ENCODE results near the gene FCGBP. TPM values are rescaled to one million over a fixed set of nuclear protein-coding genes. Genes with fewer than 3 reads are reported as not detected.
A peak's percentile ranks its signal among the peaks of the same experiment; 100 is the strongest.

Gene FCGBP
- polyA plus RNA-seq, 1 donor (not counting 4 experiments of a cell fraction or from before 2014, with no cell fraction given): 0.10 TPM

DNA sequence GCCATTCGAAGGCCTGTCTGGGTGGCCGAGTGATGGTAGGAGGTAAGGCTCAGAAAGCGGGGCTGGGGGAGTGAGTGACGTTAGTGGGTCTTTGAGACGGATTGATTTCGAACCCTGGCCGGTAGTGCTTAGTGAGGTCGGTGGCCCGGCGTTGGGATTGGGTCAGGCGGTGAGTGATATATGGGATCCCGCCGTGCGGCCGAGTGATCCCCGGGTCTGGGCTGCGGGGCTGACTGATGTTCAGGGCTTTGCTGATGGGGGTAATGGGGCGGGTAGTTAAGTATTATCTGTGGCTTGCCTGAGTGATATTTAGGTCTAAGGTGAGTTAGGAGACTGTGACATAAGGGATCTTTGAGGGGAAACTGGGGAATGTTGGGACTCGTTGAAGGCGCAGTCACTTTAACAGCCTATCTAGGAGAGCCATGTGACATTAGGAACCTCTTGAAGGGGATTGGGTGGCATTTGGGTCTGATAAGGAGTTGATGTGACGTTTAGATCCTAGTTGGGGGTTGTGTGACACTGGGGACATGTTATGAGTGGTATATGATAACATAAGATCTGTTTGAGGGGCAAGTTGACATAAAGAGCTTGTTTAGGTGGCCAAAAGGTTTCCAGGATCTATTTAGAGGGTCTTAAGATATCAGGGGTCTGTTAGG is 37.1 kb upstream of the FCGBP start:
- Histone ChIP-seq H3K4me3 (ENCODE audit: control insufficient read depth in 2 of 3, extremely low read depth in 1 of 3, insufficient read depth in 2 of 3, low read depth in 1 of 3, low read length in 3 of 3) (peak overlapping the region; percentile 80 to 93 (median 90)), H3K4me1 (ENCODE audit: control insufficient read depth, extremely low read depth, insufficient read depth, low read length) (peaks cover 17% of the 10 kb centered on the region), H3K79me2 (ENCODE audit: control insufficient read depth, insufficient read depth, low read length) (peaks cover 34% of the 10 kb centered on the region), H3K36me3 (ENCODE audit: control insufficient read depth in 2 of 2, extremely low read depth in 1 of 2, insufficient read depth in 2 of 2, low read length in 2 of 2) (peaks cover 22 to 31% of the 10 kb centered on the region in 2 experiments), H3K9ac (ENCODE audit: control insufficient read depth, extremely low read depth, insufficient read depth, low read length) (peak overlapping the region; percentile 97), H4K20me1 (ENCODE audit: control insufficient read depth, extremely low read depth, insufficient read depth, low read length) (no peaks in the 10 kb centered on the region), H3K9me3 (ENCODE audit: control insufficient read depth, low read depth, low read length) (no peaks in the 10 kb centered on the region), H2AFZ (ENCODE audit: control insufficient read depth, low read length) (peak overlapping the region; percentile 12), H3K27ac (ENCODE audit: control insufficient read depth, insufficient read depth, low read length) (peak overlapping the region; percentile 92), H3K4me2 (ENCODE audit: control insufficient read depth, extremely low read depth, insufficient read depth, low read depth, low read length) (peak overlapping the region; percentile 88), H3K27me3 (ENCODE audit: control insufficient read depth, extremely low read depth, insufficient read depth, low read length) (no peaks in the 10 kb centered on the region), H3K9me1 (ENCODE audit: control insufficient read depth, extremely low read depth, insufficient read depth, low read length) (no peaks in the 10 kb centered on the region)
- dilution Hi-C loops (cut with MboI; ENCODE audit: extremely low pct_ligation_motif_present, low sequenced_read_pairs): no loop called here
- DNase-seq (ENCODE audit: low read depth, low spot score) (no peak), FAIRE-seq (no peak)
- TF ChIP-seq EZH2 (IDR thresholded peaks at IDR 0.05; ENCODE audit: low read length) (no peak), CTCF (optimal IDR thresholded peaks at IDR 0.05 in 1 of 3, IDR thresholded peaks at IDR 0.05 in 1 of 3, conservative IDR thresholded peaks at IDR 0.05 in 1 of 3; ENCODE audit: extremely low read depth in 1 of 3, insufficient read depth in 2 of 3, low read length in 3 of 3) (no peak)

GRCh38 chr19:39970675-39971379 is 36.4 kb upstream of the FCGBP start, which contains the start of gene PSMC4:
Gene PSMC4 (plus strand): TSS chr19:39971165. CDS start chr19:39971203, 38 bp downstream.
- H3K9me1 ChIP-seq (ENCODE audit: control insufficient read depth, extremely low read depth, insufficient read depth, low read length): no peaks in the 10 kb centered on the region
- H4K20me1 ChIP-seq (ENCODE audit: control insufficient read depth, extremely low read depth, insufficient read depth, low read length): no peaks in the 10 kb centered on the region
- H3K27me3 ChIP-seq (ENCODE audit: control insufficient read depth, extremely low read depth, insufficient read depth, low read length): no peaks in the 10 kb centered on the region
- peak; percentile 69 to 96 (median 93) for TF ChIP-seq CTCF (optimal IDR thresholded peaks at IDR 0.05 in 1 of 3, IDR thresholded peaks at IDR 0.05 in 1 of 3, conservative IDR thresholded peaks at IDR 0.05 in 1 of 3; ENCODE audit: extremely low read depth in 1 of 3, insufficient read depth in 2 of 3, low read length in 3 of 3)
- TF ChIP-seq EZH2 (IDR thresholded peaks at IDR 0.05; ENCODE audit: low read length): no peak
- H3K9ac ChIP-seq (ENCODE audit: control insufficient read depth, extremely low read depth, insufficient read depth, low read length): peak within 1 kb of the TSS; percentile 97
- peaks cover 17% of the 10 kb centered on the region for H3K4me1 ChIP-seq (ENCODE audit: control insufficient read depth, extremely low read depth, insufficient read depth, low read length)
- peak within 1 kb of the TSS; percentile 94 for H2AFZ ChIP-seq (ENCODE audit: control insufficient read depth, low read length)
- H3K27ac ChIP-seq (ENCODE audit: control insufficient read depth, insufficient read depth, low read length): peak within 1 kb of the TSS; percentile 92
- DNase-seq (ENCODE audit: low read depth, low spot score) (peak; percentile 97), FAIRE-seq (peak; percentile 95)
- H3K4me2 ChIP-seq (ENCODE audit: control insufficient read depth, extremely low read depth, insufficient read depth, low read depth, low read length): peak within 1 kb of the TSS; percentile 99
- dilution Hi-C loops (cut with MboI; ENCODE audit: extremely low pct_ligation_motif_present, low sequenced_read_pairs): no loop called here
- H3K4me3 ChIP-seq (ENCODE audit: control insufficient read depth in 2 of 3, extremely low read depth in 1 of 3, insufficient read depth in 2 of 3, low read depth in 1 of 3, low read length in 3 of 3): peak within 1 kb of the TSS; percentile 80 to 93 (median 90)
- H3K9me3 ChIP-seq (ENCODE audit: control insufficient read depth, low read depth, low read length): no peaks in the 10 kb centered on the region
- peaks cover 22 to 31% of the 10 kb centered on the region in 2 experiments for H3K36me3 ChIP-seq (ENCODE audit: control insufficient read depth in 2 of 2, extremely low read depth in 1 of 2, insufficient read depth in 2 of 2, low read length in 2 of 2)
- H3K79me2 ChIP-seq (ENCODE audit: control insufficient read depth, insufficient read depth, low read length): peaks cover 34% of the 10 kb centered on the region

Data from keratinocyte (primary cell).